Ovary (tissue), 3 donors: ENCODE results near the gene EFCAB6.

Experiments
- CTCF ChIP-seq, 3 donors: fragments of 450-650 bp in 2 of 3; fragments of 200-600 bp in 1 of 3; IDR thresholded peaks; one replicate each; pipeline versions ENCODE4 v1.5.1 to v1.8.0; 2016 to 2022; ENCODE audit warnings: antibody characterized with exemption in 3 of 3, mild to moderate bottlenecking in 1 of 3
- POLR2A ChIP-seq: fragments of 450-650 bp; IDR thresholded peaks from one replicate; pipeline ENCODE4 v1.6.1; 2017; ENCODE audit warnings: antibody characterized with exemption, mild to moderate bottlenecking, moderate library complexity
- donor health status: DM: no; HTN: no; CAD: no.

DNA sequence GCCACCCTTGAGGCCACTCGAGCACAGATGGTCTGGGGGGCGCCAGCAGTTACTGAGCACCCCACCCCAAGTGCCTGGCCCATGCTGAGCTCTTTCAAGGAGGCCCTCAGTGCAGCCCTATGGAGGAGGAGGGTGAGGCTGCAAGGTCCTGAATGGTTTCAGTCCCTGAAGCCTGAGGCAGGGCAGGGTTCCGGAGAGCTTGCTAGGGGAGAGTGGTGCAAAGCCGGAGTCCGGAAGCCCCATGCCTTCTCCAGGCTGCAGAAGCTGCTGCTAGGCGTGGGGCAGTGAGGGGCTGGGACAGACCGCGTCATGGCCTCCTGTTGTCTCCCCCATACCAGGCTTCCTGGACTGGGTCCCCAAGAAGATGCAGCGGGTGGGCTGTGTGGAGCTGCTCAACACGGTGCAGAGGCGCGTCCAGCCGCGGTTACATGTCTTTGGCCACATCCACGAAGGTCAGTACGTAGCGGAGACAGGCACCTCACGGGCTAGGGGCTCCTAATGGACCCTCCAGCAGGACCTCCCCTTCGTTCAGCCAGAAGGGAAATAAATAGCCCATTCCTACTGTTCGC is 309.7 kb downstream of the EFCAB6 start:
- TF ChIP-seq CTCF (IDR thresholded peaks at IDR 0.05), result no peak
- TF ChIP-seq POLR2A, result no peak
